IPS DF 4.7 (cell line): ENCODE measurements around the gene CELF6.

ENCODE experiments used
- DNase-seq: peaks from one replicate; pipeline ENCODE4 v3.0.0-alpha.2; 2013; ENCODE audit warnings: low spot score; ENCODE audit errors: extremely low read depth

Gene CELF6

GRCh38 chr15:72272213-72272996 lies 47.6 kb downstream of the CELF6 start, which contains the start of gene PARP6:
Gene PARP6 (minus strand): TSS chr15:72272554. CDS start chr15:72267477, 5,077 bp downstream.
- DNase-seq = peak; percentile 87

- DNase-seq = no peak
These were observed 48.1 kb downstream of the CELF6 start for GRCh38 chr15:72271895-72272212.

GRCh38 chr15:72271221-72271620 lies 48.7 kb downstream of the CELF6 start:
- DNase-seq = no peak

GRCh38 chr15:72269739-72270138 lies 50.2 kb downstream of the CELF6 start:
- no peak for DNase-seq

GRCh38 chr15:72265031-72265430 lies 54.9 kb downstream of the CELF6 start:
- no peak for DNase-seq

GRCh38 chr15:72252663-72253299 lies 67.2 kb downstream of the CELF6 start:
- no peak for DNase-seq

GRCh38 chr15:72249142-72249810 lies 70.7 kb downstream of the CELF6 start:
- DNase-seq = no peak

GRCh38 chr15:72248514-72248913 lies 71.4 kb downstream of the CELF6 start:
- no peak for DNase-seq

GRCh38 chr15:72242775-72243370 lies 77.1 kb downstream of the CELF6 start:
- no peak for DNase-seq

- no peak for DNase-seq
These were observed 80.3 kb downstream of the CELF6 start for GRCh38 chr15:72239652-72240051.

- DNase-seq = no peak
These were observed 81.4 kb downstream of the CELF6 start for GRCh38 chr15:72238586-72238985.

- no peak for DNase-seq
These were observed 82.1 kb downstream of the CELF6 start for GRCh38 chr15:72237853-72238224.

- no peak for DNase-seq
These were observed 82.7 kb downstream of the CELF6 start for GRCh38 chr15:72237029-72237852.

- DNase-seq = no peak
These were observed 83.5 kb downstream of the CELF6 start for GRCh38 chr15:72236381-72237003.

GRCh38 chr15:72235298-72235697 lies 84.7 kb downstream of the CELF6 start:
- DNase-seq = no peak
